Hematopoietic multipotent progenitor cell treated with erythropoietin and hydrocortisone succinate and interleukin-3 and kit ligand, for 4 days (in vitro differentiated cells): Measurements from ENCODE around the gene YEATS2.
"Not testable (repeated sequence)": the region's sequence is repeated elsewhere in the genome, so short reads cannot be mapped to it uniquely, and the experiment has no call there.

ENCODE experiments used
- DNase-seq: peaks from one replicate; pipeline ENCODE4 v3.0.0-alpha.2; 2015

YEATS2 gene

GRCh38 chr3:183697610-183698317 is at the start of gene YEATS2:
Gene YEATS2 (plus strand): TSS chr3:183697797. CDS start chr3:183715163, 17,366 bp downstream.
- DNase-seq: peak; percentile 89

DNA sequence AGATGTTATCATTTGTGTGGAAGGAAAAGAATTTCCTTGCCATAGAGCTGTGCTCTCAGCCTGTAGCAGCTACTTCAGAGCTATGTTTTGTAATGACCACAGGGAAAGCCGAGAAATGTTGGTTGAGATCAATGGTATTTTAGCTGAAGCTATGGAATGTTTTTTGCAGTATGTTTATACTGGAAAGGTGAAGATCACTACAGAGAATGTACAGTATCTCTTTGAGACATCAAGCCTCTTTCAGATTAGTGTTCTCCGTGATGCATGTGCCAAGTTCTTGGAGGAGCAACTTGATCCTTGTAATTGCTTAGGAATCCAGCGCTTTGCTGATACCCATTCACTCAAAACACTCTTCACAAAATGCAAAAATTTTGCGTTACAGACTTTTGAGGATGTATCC is 47.0 kb upstream of the YEATS2 start:
- DNase-seq: no peak

GRCh38 chr3:183653209-183654064 is 44.2 kb upstream of the YEATS2 start:
- peak; percentile 19 for DNase-seq

DNA sequence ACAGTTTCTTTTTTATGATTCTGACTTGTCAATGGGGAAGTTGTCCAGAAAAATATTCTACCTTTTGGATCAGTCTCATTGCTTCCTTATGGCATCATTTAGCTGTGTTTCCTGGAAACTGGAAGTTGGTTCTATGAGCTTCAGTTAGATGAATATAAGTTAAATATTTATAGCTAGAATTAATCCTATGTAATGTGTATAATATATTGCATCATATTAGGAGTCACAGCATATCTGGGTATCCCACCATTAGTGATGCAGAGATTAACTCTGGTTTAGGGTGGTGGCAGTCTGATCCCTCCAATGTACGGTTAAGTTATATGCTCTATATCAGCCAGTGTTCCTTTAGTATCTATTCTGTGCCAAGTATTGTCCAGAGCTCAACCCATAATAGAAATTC is 42.9 kb upstream of the YEATS2 start:
- no peak for DNase-seq

DNA sequence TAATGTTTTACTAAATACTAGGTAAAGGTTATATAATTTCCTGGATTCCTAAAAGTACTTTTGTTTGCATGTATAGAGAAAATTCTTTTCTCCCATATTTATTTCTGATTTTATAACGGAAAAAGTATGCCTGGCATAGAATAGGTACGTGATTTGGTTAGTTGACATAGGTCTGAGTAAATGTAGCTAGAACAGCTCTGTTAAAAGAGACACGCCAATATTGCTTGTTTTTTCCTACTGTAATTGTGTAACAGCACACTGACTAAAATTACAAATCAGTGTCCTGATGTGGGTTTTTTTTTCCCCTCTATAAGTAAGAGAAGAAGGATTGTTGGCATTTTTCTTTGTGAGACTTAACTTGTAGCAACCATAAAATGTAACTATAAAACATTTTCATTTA is 35.5 kb upstream of the YEATS2 start:
- DNase-seq: no peak

- DNase-seq: no peak
These were observed 32.6 kb upstream of the YEATS2 start for GRCh38 chr3:183664913-183665381.

DNA sequence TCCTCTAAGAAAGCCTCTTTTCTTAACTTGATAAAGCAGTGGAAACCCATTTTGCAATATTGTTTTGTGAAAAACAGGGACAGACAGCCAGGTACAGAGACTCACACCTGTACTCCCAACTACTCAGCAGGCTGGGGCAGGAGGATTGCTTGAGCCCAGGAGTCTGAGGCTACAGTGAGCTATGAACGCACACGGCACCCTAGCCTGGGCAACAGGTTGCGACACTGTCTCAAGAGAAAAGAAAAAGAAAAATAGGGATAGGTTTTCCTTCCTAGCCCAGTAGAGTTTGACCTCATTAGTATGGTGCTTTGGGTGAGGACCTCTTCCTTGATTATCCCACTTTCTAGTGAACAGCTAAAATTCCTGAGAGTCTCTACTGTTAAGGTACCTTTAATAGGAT is 17.5 kb upstream of the YEATS2 start:
- no peak for DNase-seq

GRCh38 chr3:183687705-183688104 is 9.9 kb upstream of the YEATS2 start:
- DNase-seq: no peak

- DNase-seq: peak; percentile 66
These were observed 8.7 kb upstream of the YEATS2 start for GRCh38 chr3:183688874-183689273.

DNA sequence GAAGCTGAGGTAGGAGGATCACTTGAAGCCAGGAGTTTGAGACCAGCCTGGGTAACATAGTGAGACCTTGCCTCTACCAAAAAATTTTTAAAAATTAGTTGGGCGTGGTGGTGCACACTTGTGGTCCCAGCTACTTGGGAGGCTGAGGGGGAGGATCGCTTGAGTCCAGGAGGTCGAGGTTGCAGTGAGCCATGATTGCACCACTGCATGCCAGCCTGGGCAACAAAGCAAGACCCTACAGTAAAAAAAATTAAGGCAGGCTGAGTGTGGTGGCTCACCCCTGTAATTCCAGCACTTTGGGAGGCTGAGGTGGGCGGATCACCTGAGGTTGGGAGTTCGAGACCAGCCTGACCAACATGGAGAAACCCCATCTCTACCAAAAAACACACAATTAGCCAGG is 8.0 kb upstream of the YEATS2 start:
- not testable (repeated sequence) for DNase-seq

DNA sequence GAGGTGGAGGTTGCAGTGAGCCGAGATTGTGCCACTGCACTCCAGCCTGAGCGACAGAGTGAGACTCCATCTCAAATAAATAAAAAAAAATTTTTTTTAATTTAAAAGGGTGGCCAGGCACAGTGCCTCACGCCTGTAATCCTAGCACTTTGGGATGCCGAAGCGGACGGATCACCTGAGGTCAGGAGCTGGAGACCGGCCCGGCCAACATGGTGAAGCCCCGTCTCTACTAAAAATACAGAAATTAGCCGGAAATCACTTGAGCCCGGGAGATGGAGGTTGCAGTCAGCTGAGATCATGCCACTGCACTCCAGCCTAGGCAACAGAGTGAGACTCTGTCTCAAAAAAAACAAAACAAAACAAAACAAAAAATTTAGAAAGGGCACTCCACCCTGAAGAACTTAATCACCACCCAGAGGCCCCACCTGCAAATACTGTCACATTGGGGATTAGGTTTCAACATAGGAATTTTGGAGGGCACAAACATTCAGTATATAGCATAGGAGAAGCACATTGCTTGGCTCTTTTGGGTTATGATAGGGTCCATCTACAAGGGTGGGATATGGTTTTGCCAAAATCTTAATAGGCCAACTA is 7.1 kb upstream of the YEATS2 start:
- no peak for DNase-seq

DNA sequence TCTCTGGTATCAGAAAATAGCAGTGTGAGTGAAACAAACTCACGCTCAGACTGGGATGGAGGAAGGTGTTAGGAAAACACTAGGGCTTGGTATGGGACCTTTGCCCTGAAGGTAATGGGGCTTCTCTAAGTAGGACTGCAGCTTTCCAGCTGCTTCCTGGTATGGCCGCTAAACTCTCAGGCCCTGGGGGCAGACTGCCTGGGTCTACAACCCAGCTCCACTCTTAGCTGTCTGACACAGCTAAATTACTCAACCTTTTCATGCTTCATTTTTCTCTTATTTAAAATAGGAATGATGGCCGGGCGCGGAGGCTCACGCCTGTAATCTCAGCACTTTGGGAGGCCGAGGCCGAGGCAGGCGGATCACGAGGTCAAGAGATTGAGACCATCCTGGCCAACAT is 5.2 kb upstream of the YEATS2 start:
- DNase-seq: no peak

DNA sequence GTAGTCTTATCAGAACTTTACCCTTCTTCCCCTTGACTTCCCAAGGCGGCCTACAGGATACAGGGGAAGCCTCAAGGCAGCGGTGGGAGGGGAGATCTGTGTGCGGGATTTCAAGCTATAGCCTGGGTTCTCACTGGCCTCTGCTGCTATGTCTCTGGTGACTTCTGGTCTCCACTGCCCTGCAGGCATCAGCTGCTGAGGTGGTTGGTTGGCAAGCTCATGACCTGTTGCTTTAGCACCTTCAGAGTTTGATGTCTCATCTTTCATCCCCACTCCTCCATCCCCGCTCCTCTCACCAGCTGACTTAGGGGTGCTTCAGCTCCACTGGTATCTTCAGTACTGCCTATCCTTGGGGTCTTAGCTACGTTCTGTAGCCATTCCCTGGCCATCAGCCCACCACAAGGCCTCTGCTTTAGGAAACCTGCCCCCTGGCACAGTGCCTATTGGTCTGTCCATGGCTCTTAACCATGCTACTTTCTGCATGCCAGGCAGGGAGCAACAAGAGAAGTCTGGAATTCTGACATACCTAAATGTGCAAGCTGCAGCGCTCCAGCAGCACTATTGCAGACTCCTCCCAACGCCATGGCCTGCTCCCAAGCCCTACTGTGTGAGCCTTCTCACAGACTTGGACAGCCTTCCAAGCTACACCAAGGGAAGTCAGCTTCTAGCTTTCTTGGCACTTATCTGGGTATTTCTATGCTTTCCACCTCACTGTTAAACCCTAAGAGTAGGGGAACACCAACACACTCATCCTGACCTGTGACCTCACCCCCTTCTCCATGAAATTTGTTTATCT is 1.8 kb upstream of the YEATS2 start:
- DNase-seq: no peak

DNA sequence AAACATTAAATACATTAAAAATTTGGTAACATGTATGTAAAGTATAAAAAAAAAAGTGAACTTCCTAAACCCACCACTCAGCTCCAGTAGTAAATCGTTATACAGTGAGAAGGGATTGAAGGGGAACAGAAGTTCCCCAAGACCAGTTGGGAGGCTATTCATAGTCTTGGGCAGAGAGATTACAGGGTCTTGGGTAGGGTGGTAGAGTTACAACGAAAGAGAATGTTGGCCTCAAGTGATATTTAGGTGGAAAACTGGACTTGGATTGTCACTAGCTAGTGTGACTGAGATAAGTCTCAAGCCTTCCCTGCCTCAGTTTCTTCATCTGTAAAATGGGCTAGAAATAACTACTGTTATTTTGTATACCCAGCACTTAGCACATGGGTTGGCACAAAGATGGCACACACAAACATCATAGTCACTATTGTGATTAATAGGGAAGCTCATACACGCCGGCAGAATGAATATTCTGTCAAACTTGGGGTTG is 431 bp upstream of the YEATS2 start:
- peak; percentile 19 for DNase-seq

DNA sequence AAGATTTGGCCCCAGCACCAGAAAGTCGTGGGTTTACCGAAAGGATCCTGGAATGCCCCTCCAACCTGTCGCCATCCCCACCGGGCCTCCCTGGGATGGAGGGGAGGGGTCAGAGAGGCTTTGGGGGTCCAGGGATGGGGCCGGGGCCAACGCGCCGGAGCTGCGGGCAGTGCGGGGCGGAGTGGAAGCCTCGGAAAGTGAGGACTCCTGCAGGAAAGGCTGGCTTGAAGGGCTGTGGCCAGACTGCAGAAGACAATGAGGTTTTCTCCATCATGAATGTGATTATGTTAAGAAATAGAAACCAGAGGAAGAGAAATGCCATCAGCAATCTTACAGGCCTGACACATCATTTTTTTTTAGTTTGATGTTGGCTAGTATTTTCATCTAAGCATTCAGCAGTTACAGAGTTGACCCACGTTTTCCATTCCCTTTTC is 738 bp downstream of the YEATS2 start:
- DNase-seq: peak; percentile 61

- DNase-seq: peak; percentile 69
These were observed 1.2 kb downstream of the YEATS2 start for GRCh38 chr3:183698756-183699155.

GRCh38 chr3:183699238-183699947 is 1.8 kb downstream of the YEATS2 start:
- peak; percentile 17 for DNase-seq

GRCh38 chr3:183701744-183702143 is 4.1 kb downstream of the YEATS2 start:
- no peak for DNase-seq

- DNase-seq: not testable (repeated sequence)
These were observed 6.3 kb downstream of the YEATS2 start for GRCh38 chr3:183703892-183704291.

DNA sequence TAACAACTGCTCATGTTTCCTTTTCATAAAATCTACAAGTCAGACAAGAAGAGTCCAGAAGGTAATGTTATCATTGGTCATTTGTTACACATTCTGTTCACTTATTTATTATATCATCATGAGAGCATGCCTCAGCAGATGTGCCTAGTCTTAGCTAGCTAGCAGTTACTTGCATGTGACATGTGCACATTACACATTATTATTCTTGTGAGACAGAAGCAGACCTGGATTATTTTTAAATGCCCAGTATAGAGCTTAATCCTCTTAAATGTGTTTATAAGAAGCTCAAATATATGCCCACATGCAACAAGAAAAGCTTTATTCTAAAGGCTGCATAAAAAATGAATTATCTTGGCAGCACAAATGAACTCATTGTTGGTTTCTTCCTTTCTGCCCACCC is 12.6 kb downstream of the YEATS2 start:
- peak; percentile 10 for DNase-seq

- DNase-seq: no peak
These were observed 13.9 kb downstream of the YEATS2 start for GRCh38 chr3:183711516-183711915.

GRCh38 chr3:183714622-183715021 is 17.0 kb downstream of the YEATS2 start:
- DNase-seq: no peak
